Measurements from ENCODE around the gene ZNF616.

DNA sequence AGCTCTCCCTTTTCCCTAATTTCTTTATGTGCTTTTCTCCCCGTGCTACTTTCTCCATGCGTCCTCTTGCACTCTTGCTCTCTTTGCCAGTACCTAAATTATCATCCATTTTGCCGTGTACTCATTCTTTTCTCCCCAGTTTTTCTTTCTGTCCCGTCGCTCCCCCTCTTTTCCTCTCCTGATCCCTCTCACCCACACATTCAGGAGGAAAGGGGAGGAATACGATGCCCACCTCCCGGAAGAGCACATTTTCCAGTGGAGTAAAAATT, 821 bp downstream of the ZNF616 start:
- no peak; the same call in 1 of the 2 replicates for TF ChIP-seq POLR2AphosphoS5 (IDR thresholded peaks at IDR 0.05; ENCODE audit: borderline replicate concordance, low read depth, low read length)
- no peak for TF ChIP-seq EZH2 (IDR thresholded peaks at IDR 0.05)
